H1 (cell line): ENCODE results near the gene SLC28A1. TPM values are rescaled to one million over a fixed set of nuclear protein-coding genes. Genes with fewer than 3 reads are reported as not detected.
A peak's percentile ranks its signal among the peaks of the same experiment; 100 is the strongest.

Source experiments
- CTCF ChIA-PET: fragments of 300-600 bp; sonication (Branson Sonifier 250); formaldehyde crosslinking; loops from one replicate; lab custom pipeline; 2021; ENCODE audit not compliant: partially characterized antibody; lab: Charles Lee
- POLR2A ChIA-PET: fragments of 300-600 bp; sonication (Branson Sonifier 250); formaldehyde crosslinking; loops from one replicate; lab custom pipeline; 2021; ENCODE audit warnings: inconsistent platforms; ENCODE audit not compliant: partially characterized antibody; lab: Charles Lee
- DNase-seq, 2 experiments: peaks; one replicate each; pipeline versions ENCODE4 v3.0.0 to v3.0.0-alpha.2; 2010 to 2022; ENCODE audit warnings: low spot score in 2 of 2, low read depth in 1 of 2, mixed read lengths in 1 of 2
- FAIRE-seq: peaks from 2 replicates; lab custom pipeline; 2011; peaks lifted over from hg19 to GRCh38; lab: Jason Lieb, UNC
- H2AFZ ChIP-seq: 2 replicates; pipeline ENCODE4 v1.8.1; 2012; ENCODE audit warnings: low read length, inconsistent platforms
- H2AK5ac ChIP-seq: 2 replicates; pipeline ENCODE4 v1.6.1; 2013; ENCODE audit warnings: low read depth, low read length
- H2BK120ac ChIP-seq: replicated peaks from 2 replicates; pipeline ENCODE3; 2013; ENCODE audit warnings: low read depth, low read length, inconsistent platforms
- H2BK12ac ChIP-seq: 2 replicates; pipeline ENCODE4 v1.6.1; 2013; ENCODE audit warnings: low read depth, low read length
- H2BK15ac ChIP-seq: 2 replicates; pipeline ENCODE4 v1.6.1; 2013; ENCODE audit warnings: low read length
- H2BK20ac ChIP-seq: 2 replicates; pipeline ENCODE4 v1.6.1; 2013; ENCODE audit warnings: low read length
- H2BK5ac ChIP-seq: 2 replicates; pipeline ENCODE4 v1.6.1; 2013; ENCODE audit warnings: low read depth, low read length
- H3K14ac ChIP-seq: 2 replicates; pipeline ENCODE4 v1.6.1; 2013; ENCODE audit warnings: inconsistent platforms; ENCODE audit not compliant: insufficient read length
- H3K18ac ChIP-seq: 2 replicates; pipeline ENCODE4 v1.6.1; 2013; ENCODE audit warnings: low read length; ENCODE audit errors: extremely low read depth
- H3K23ac ChIP-seq: 2 replicates; pipeline ENCODE4 v1.6.1; 2013; ENCODE audit warnings: inconsistent platforms; ENCODE audit not compliant: insufficient read length
- H3K23me2 ChIP-seq: 2 replicates; pipeline ENCODE4 v1.6.1; 2013; ENCODE audit warnings: low read depth, low read length
- H3K27ac ChIP-seq: 2 replicates; pipeline ENCODE4 v1.6.1; 2011; ENCODE audit warnings: low read depth, low read length, inconsistent platforms
- H3K27me3 ChIP-seq, 4 experiments: replicated peaks in 1 of 4; 1 replicate in 1 of 4; 2 replicates in 3 of 4; pipeline versions ENCODE4 v1.6.1 to v1.8.1; 2011 to 2013; ENCODE audit warnings: low read length in 3 of 4, mild to moderate bottlenecking in 3 of 4, inconsistent platforms in 2 of 4, mixed read lengths in 2 of 4, moderate library complexity in 1 of 4; ENCODE audit not compliant: control insufficient read depth in 3 of 4, insufficient read depth in 3 of 4; ENCODE audit errors: extremely low read depth in 1 of 4
- H3K36me3 ChIP-seq, 4 experiments: 2 replicates each; pipeline versions ENCODE4 v1.6.1 to v1.8.1; 2011 to 2013; ENCODE audit warnings: mild to moderate bottlenecking in 4 of 4, low read length in 3 of 4, moderate library complexity in 2 of 4, control low read depth in 1 of 4, inconsistent platforms in 1 of 4; ENCODE audit not compliant: insufficient read depth in 4 of 4, control insufficient read depth in 2 of 4
- H3K4ac ChIP-seq: replicated peaks from 2 replicates; pipeline ENCODE3; 2013; ENCODE audit warnings: low read length, low read depth, mixed read lengths, inconsistent platforms; ENCODE audit not compliant: insufficient read length
- H3K4me1 ChIP-seq, 4 experiments: replicated peaks in 1 of 4; 1 replicate in 1 of 4; 2 replicates in 3 of 4; pipeline versions ENCODE4 v1.6.1 to v1.8.1; 2011 to 2013; ENCODE audit warnings: low read length in 3 of 4, inconsistent platforms in 2 of 4, mixed read lengths in 1 of 4; ENCODE audit not compliant: insufficient read depth in 4 of 4, control insufficient read depth in 3 of 4
- H3K4me2 ChIP-seq, 2 experiments: 2 replicates each; pipeline versions ENCODE4 v1.6.1 to v1.8.1; 2011 to 2013; ENCODE audit warnings: low read depth in 2 of 2, low read length in 2 of 2, control low read depth in 1 of 2, inconsistent platforms in 1 of 2, mild to moderate bottlenecking in 1 of 2; ENCODE audit not compliant: insufficient read depth in 1 of 2
- H3K4me3 ChIP-seq, 4 experiments: fragments of 200-600, 300-600 bp in 1 of 4; sonication (generic), shearing (Covaris generic), sonication (Bioruptor Twin) in 1 of 4; 2 replicates each; pipeline versions ENCODE4 v1.5.1 to v1.8.1; 2011 to 2016; ENCODE audit warnings: low read length in 4 of 4, low read depth in 3 of 4, control low read depth in 2 of 4, inconsistent platforms in 2 of 4, mild to moderate bottlenecking in 2 of 4, mixed read lengths in 1 of 4, moderate library complexity in 1 of 4; ENCODE audit not compliant: insufficient read depth in 2 of 4; ENCODE audit errors: extremely low read depth in 1 of 4
- H3K56ac ChIP-seq: replicated peaks from 2 replicates; pipeline ENCODE3; 2013; ENCODE audit warnings: low read depth, mild to moderate bottlenecking, mixed read lengths, low read length, inconsistent platforms; ENCODE audit not compliant: insufficient read length
- H3K79me1 ChIP-seq: 2 replicates; pipeline ENCODE4 v1.6.1; 2013; ENCODE audit warnings: low read depth, low read length, control low read depth
- H3K79me2 ChIP-seq, 2 experiments: 2 replicates each; pipeline versions ENCODE4 v1.6.1 to v1.8.1; 2012 to 2013; ENCODE audit warnings: low read length in 2 of 2, mild to moderate bottlenecking in 2 of 2, inconsistent platforms in 1 of 2; ENCODE audit not compliant: insufficient read depth in 2 of 2, control insufficient read depth in 1 of 2
- H3K9ac ChIP-seq, 4 experiments: replicated peaks in 1 of 4; 1 replicate in 1 of 4; 2 replicates in 3 of 4; pipeline versions ENCODE4 v1.6.1 to v1.8.1; 2011 to 2013; ENCODE audit warnings: low read depth in 3 of 4, low read length in 3 of 4, control low read depth in 2 of 4, mild to moderate bottlenecking in 2 of 4, moderate library complexity in 2 of 4, inconsistent platforms in 1 of 4; ENCODE audit errors: extremely low read depth in 1 of 4
- H3K9me3 ChIP-seq, 2 experiments: 2 replicates each; pipeline versions ENCODE4 v1.6.1 to v1.8.1; 2012 to 2013; ENCODE audit warnings: mild to moderate bottlenecking in 2 of 2, moderate library complexity in 2 of 2, control low read depth in 1 of 2, inconsistent platforms in 1 of 2, low read depth in 1 of 2, low read length in 1 of 2, mixed read lengths in 1 of 2; ENCODE audit not compliant: insufficient read depth in 2 of 2
- H4K20me1 ChIP-seq, 2 experiments: replicated peaks in 1 of 2; 2 replicates each; pipeline versions ENCODE3 to v1.8.1; 2011 to 2013; ENCODE audit warnings: inconsistent platforms in 2 of 2, low read length in 2 of 2, mild to moderate bottlenecking in 1 of 2; ENCODE audit not compliant: insufficient read depth in 2 of 2, control insufficient read depth in 1 of 2
- H4K5ac ChIP-seq: 2 replicates; pipeline ENCODE4 v1.6.1; 2013; ENCODE audit warnings: low read length, low read depth, mixed read lengths, inconsistent platforms; ENCODE audit not compliant: insufficient read length
- H4K8ac ChIP-seq: 2 replicates; pipeline ENCODE4 v1.8.0; 2013; ENCODE audit warnings: mild to moderate bottlenecking, moderate library complexity, low read length, inconsistent platforms; ENCODE audit not compliant: insufficient read depth; ENCODE audit errors: extremely low read depth
- H4K91ac ChIP-seq: replicated peaks from 2 replicates; pipeline ENCODE3; 2013; ENCODE audit warnings: low read length, mixed read lengths, inconsistent platforms; ENCODE audit not compliant: insufficient read length
- EZH2 ChIP-seq: fragments of 200-600 bp; sonication (generic); IDR thresholded peaks from 2 replicates; pipeline ENCODE4 v1.7.1; 2012; ENCODE audit warnings: low read depth, mild to moderate bottlenecking, moderate library complexity, low read length, inconsistent platforms; ENCODE audit not compliant: severe bottlenecking
- GTF2F1 ChIP-seq: IDR thresholded peaks from 2 replicates; pipeline ENCODE4 v1.6.1; 2012; ENCODE audit warnings: low read depth, low read length, improper control_type of control experiment, borderline replicate concordance
- NRF1 ChIP-seq: IDR thresholded peaks from 2 replicates; pipeline ENCODE4 v1.6.1; 2011; ENCODE audit warnings: mild to moderate bottlenecking, low read depth, low read length, improper control_type of control experiment
- RAD21 ChIP-seq, 2 experiments: IDR thresholded peaks in 1 of 2; conservative IDR thresholded peaks in 1 of 2; 2 replicates each; pipeline ENCODE4 v1.6.1; 2011; ENCODE audit warnings: low read depth in 2 of 2, low read length in 2 of 2, improper control_type of control experiment in 1 of 2, inconsistent platforms in 1 of 2, mild to moderate bottlenecking in 1 of 2, moderate library complexity in 1 of 2
- SP4 ChIP-seq: IDR thresholded peaks from 2 replicates; pipeline ENCODE4 v1.6.1; 2012; ENCODE audit warnings: low read length, inconsistent platforms
- WGBS, 2 experiments: shearing (Covaris generic) in 1 of 2; methylation state at CpG; one replicate each; pipeline versions ENCODE4 v1.1.6 to v1.1.7; 2013 to 2015; ENCODE audit warnings: low lambda C conversion rate in 2 of 2, mixed read lengths in 2 of 2, inconsistent platforms in 1 of 2, low coverage in 1 of 2, missing lambda C conversion rate in 1 of 2; ENCODE audit not compliant: insufficient replicate concordance in 2 of 2, insufficient coverage in 1 of 2, insufficient read length in 1 of 2; ENCODE audit errors: extremely low coverage in 1 of 2, missing lambda C conversion rate in 1 of 2; 5-methylcytosine and 5-hydroxymethylcytosine counted together
- polyA plus RNA-seq, 7 experiments: library from polyadenylated mRNA; depleted of rRNA in 3 of 7; stranded (reverse) in 5 of 7; unstranded in 2 of 7; fragments of >200 nt in 5 of 7; fragments of 200-250 nt in 2 of 7; gene quantifications; 1 replicate in 5 of 7; 2 replicates in 1 of 7; 4 replicates in 1 of 7; pipeline versions ENCODE4 v1.2.1 to v1.2.3, GENCODE V29; 2011 to 2013; ENCODE audit warnings: missing spikeins in 2 of 7, mixed read lengths in 2 of 7
- total RNA-seq: library from RNA; stranded (reverse); fragmentation: NEBNext Ultra II Directional; extraction: Animal tissue kit (Norgen Biotek cat#: 25700); gene quantifications from 2 replicates; pipeline ENCODE4 v1.2.1, GENCODE V29; 2021

The SLC28A1 gene
- total and polyA plus RNA-seq, 2 of the 8 experiments (the other 6 are each of a cell fraction or from before 2014, with no cell fraction given), result 0.09 TPM; not detected in 1

- Histone ChIP-seq H3K23ac (no peak overlapping the region), H3K4me3 (no peak overlapping the region), H2BK120ac (no peak overlapping the region), H3K27me3 (no peaks in the 10 kb centered on the region), H4K5ac (no peak overlapping the region), H3K4ac (no peak overlapping the region), H4K8ac (0 out of 2 replicates have a peak overlapping the region, but pooled peaks have one; percentile 3), H2BK5ac (no peak overlapping the region), H3K36me3 (no peaks in the 10 kb centered on the region), H3K79me1 (no peaks in the 10 kb centered on the region), H4K20me1 (no peaks in the 10 kb centered on the region), H2BK20ac (no peak overlapping the region), H2AK5ac (no peak overlapping the region), H3K4me1 (no peaks in the 10 kb centered on the region; a peak in 2 of 7 replicates), H3K18ac (no peak overlapping the region), H3K56ac (no peak overlapping the region), H3K9me3 (no peaks in the 10 kb centered on the region), H2AFZ (no peak overlapping the region), H3K14ac (no peak overlapping the region), H2BK15ac (no peak overlapping the region), H3K4me2 (no peak overlapping the region)
- DNase-seq (no peak), FAIRE-seq (no peak)
- 87% methylated on average over 6 of the region's 6 CpGs; no CpG with 5 or more reads in 1 of the 2 experiments for WGBS, 2 experiments
- no peak for TF ChIP-seq SP4
- TF ChIP-seq NRF1, result no peak
- no peak for TF ChIP-seq RAD21 (IDR thresholded peaks at IDR 0.05 in 1 of 2, conservative IDR thresholded peaks at IDR 0.05 in 1 of 2; ENCODE audit: low read depth in 2 of 2, low read length in 2 of 2)
- TF ChIP-seq EZH2, result no peak
- TF ChIP-seq GTF2F1, result no peak
- TF ChIP-seq, all 59 proteins: peak for 0
- no peak overlapping the region for H2BK12ac ChIP-seq
- H3K9ac ChIP-seq, result no peak overlapping the region
- CTCF ChIA-PET, result interaction anchor here (0.8 to 2.7 kb wide), 6 partner anchors 16 to 93 kb away, joined by 3 to 15 read pairs (median 4); no protein-coding TSS in a partner anchor
- no peaks in the 10 kb centered on the region for H3K79me2 ChIP-seq
- H3K23me2 ChIP-seq, result no peaks in the 10 kb centered on the region
- no peak overlapping the region for H3K27ac ChIP-seq
- no peak overlapping the region for H4K91ac ChIP-seq
- POLR2A ChIA-PET, result no interaction called here
Measured at GRCh38 chr15:84911879-84912660, 27.6 kb downstream of the SLC28A1 start.
